Caco-2 (cell line): ENCODE results near the gene SAMD4A. TPM values are rescaled to one million over a fixed set of nuclear protein-coding genes. Genes with fewer than 3 reads are reported as not detected.

Experiments used
- BruUV-seq: library from RNA; stranded (reverse); fragments of 400-500 nt; replicated peaks from 2 replicates; lab custom pipeline; 2021; lab: Mats Ljungman, UMichigan
- CTCF ChIA-PET: fragments of 300-600 bp; sonication (Branson Sonifier 250); formaldehyde crosslinking; loops from one replicate; lab custom pipeline; 2022; ENCODE audit warnings: antibody characterized with exemption; lab: Charles Lee
- POLR2A ChIA-PET: fragments of 300-600 bp; sonication (Branson Sonifier 250); formaldehyde crosslinking; loops from one replicate; lab custom pipeline; 2022; ENCODE audit warnings: antibody characterized with exemption; lab: Charles Lee
- DNase-seq, 2 experiments: peaks; one replicate each; pipeline versions ENCODE4 v3.0.0 to v3.0.0-alpha.2; 2020 to 2022
- H3K27me3 ChIP-seq: replicated peaks from 2 replicates; pipeline ENCODE4 v1.6.0; 2011; ENCODE audit warnings: low read length; ENCODE audit not compliant: control insufficient read depth, insufficient read depth
- H3K36me3 ChIP-seq: 2 replicates; pipeline ENCODE4 v1.5.1; 2011; ENCODE audit warnings: low read length; ENCODE audit not compliant: control insufficient read depth, insufficient read depth
- H3K4me1 ChIP-seq: fragments of 250-450 bp; sonication (Bioruptor Pico); 2 replicates; pipeline ENCODE4 v1.5.1; 2020; ENCODE audit warnings: mild to moderate bottlenecking
- H3K4me3 ChIP-seq: 2 replicates; pipeline ENCODE4 v1.5.1; 2011; ENCODE audit warnings: low read depth, mild to moderate bottlenecking, control low read depth, low read length
- H3K9me3 ChIP-seq: fragments of 250-450 bp; sonication (Bioruptor Pico); 2 replicates; pipeline ENCODE4 v1.5.1; 2020; ENCODE audit warnings: mild to moderate bottlenecking, moderate library complexity
- H3K27ac Mint-ChIP-seq: one replicate; pipeline ENCODE4 v1.8.0; 2022; ENCODE audit warnings: mixed read lengths; ENCODE audit not compliant: unreplicated experiment
- H3K27me3 Mint-ChIP-seq: one replicate; pipeline ENCODE4 v1.8.0; 2022; ENCODE audit warnings: mixed read lengths; ENCODE audit not compliant: insufficient read depth, unreplicated experiment
- H3K36me3 Mint-ChIP-seq: one replicate; pipeline ENCODE4 v1.8.0; 2022; ENCODE audit warnings: mild to moderate bottlenecking, mixed read lengths; ENCODE audit not compliant: insufficient read depth, unreplicated experiment
- H3K4me1 Mint-ChIP-seq: one replicate; pipeline ENCODE4 v1.8.0; 2022; ENCODE audit warnings: low read depth, mixed read lengths; ENCODE audit not compliant: unreplicated experiment
- H3K4me3 Mint-ChIP-seq: one replicate; pipeline ENCODE4 v1.8.0; 2022; ENCODE audit warnings: mild to moderate bottlenecking, moderate library complexity, mixed read lengths; ENCODE audit not compliant: unreplicated experiment
- H3K9me3 Mint-ChIP-seq: one replicate; pipeline ENCODE4 v1.8.0; 2022; ENCODE audit warnings: mixed read lengths; ENCODE audit not compliant: unreplicated experiment
- CTCF ChIP-seq, 2 experiments: fragments of 200-600 bp in 1 of 2; IDR thresholded peaks; 1 replicate in 1 of 2; 2 replicates in 1 of 2; pipeline versions ENCODE4 v1.5.1 to v1.8.0; 2011 to 2022; ENCODE audit warnings: antibody characterized with exemption in 1 of 2, control low read depth in 1 of 2, inconsistent platforms in 1 of 2, low read depth in 1 of 2, low read length in 1 of 2, mild to moderate bottlenecking in 1 of 2, moderate library complexity in 1 of 2; ENCODE audit not compliant: insufficient read depth in 1 of 2, severe bottlenecking in 1 of 2, unreplicated experiment in 1 of 2
- intact Hi-C: fragments of 100-400 bp; cut with micrococcal nuclease; formaldehyde crosslinking; loops from one replicate; pipeline ENCODE4 v1.10.0; 2022; ENCODE audit not compliant: unreplicated experiment
- total RNA-seq: library from RNA; stranded (reverse); gene quantifications from 2 replicates; pipeline ENCODE4 v1.2.3, GENCODE V29; 2022

The SAMD4A gene
- total RNA-seq, 1 experiment from 2014 or later = 60.8 TPM

GRCh38 chr14:54767139-54767431 lies 200.2 kb downstream of the SAMD4A start:
- ChIA-PET CTCF (no interaction called here), POLR2A (no interaction called here)
- Histone ChIP-seq H3K9me3 (no peaks in the 10 kb centered on the region), H3K36me3 (no peaks in the 10 kb centered on the region), H3K4me3 (no peak overlapping the region), H3K4me1 (peaks cover 5% of the 10 kb centered on the region; the same call in 1 of the 2 replicates), H3K27me3 (no peaks in the 10 kb centered on the region)
- no peak overlapping the region for H3K27ac Mint-ChIP-seq
- H3K4me1 Mint-ChIP-seq = no peaks in the 10 kb centered on the region
- peaks cover 87% of the 10 kb centered on the region for H3K36me3 Mint-ChIP-seq
- BruUV-seq = no TSS peak
- TF ChIP-seq CTCF (IDR thresholded peaks at IDR 0.05; ENCODE audit: insufficient read depth in 1 of 2, low read depth in 1 of 2, low read length in 1 of 2, severe bottlenecking in 1 of 2, unreplicated experiment in 1 of 2) = no peak
- H3K27me3 Mint-ChIP-seq = no peaks in the 10 kb centered on the region
- intact Hi-C loops = no loop called here
- no peak overlapping the region for H3K4me3 Mint-ChIP-seq
- no peaks in the 10 kb centered on the region for H3K9me3 Mint-ChIP-seq
- DNase-seq = no peak

GRCh38 chr14:54767450-54767849 lies 200.5 kb downstream of the SAMD4A start:
- no peak overlapping the region for H3K27ac Mint-ChIP-seq
- Histone ChIP-seq H3K9me3 (no peaks in the 10 kb centered on the region), H3K36me3 (no peaks in the 10 kb centered on the region), H3K27me3 (no peaks in the 10 kb centered on the region), H3K4me3 (no peak overlapping the region), H3K4me1 (peaks cover 5% of the 10 kb centered on the region; the same call in 1 of the 2 replicates)
- intact Hi-C loops = no loop called here
- H3K36me3 Mint-ChIP-seq = peaks cover 87% of the 10 kb centered on the region
- no peaks in the 10 kb centered on the region for H3K27me3 Mint-ChIP-seq
- no peak overlapping the region for H3K4me3 Mint-ChIP-seq
- H3K9me3 Mint-ChIP-seq = no peaks in the 10 kb centered on the region
- no peak for DNase-seq
- ChIA-PET POLR2A (no interaction called here), CTCF (no interaction called here)
- BruUV-seq = no TSS peak
- H3K4me1 Mint-ChIP-seq = peaks cover 3% of the 10 kb centered on the region
- no peak for TF ChIP-seq CTCF (IDR thresholded peaks at IDR 0.05; ENCODE audit: insufficient read depth in 1 of 2, low read depth in 1 of 2, low read length in 1 of 2, severe bottlenecking in 1 of 2, unreplicated experiment in 1 of 2)

- H3K9me3 Mint-ChIP-seq = no peaks in the 10 kb centered on the region
- Histone ChIP-seq H3K36me3 (no peaks in the 10 kb centered on the region), H3K4me1 (peaks cover 5% of the 10 kb centered on the region; the same call in 1 of the 2 replicates), H3K9me3 (no peaks in the 10 kb centered on the region), H3K27me3 (no peaks in the 10 kb centered on the region), H3K4me3 (no peak overlapping the region)
- no peak for DNase-seq
- H3K36me3 Mint-ChIP-seq = peaks cover 91% of the 10 kb centered on the region
- intact Hi-C loops = no loop called here
- ChIA-PET POLR2A (no interaction called here), CTCF (no interaction called here)
- TF ChIP-seq CTCF (IDR thresholded peaks at IDR 0.05; ENCODE audit: insufficient read depth in 1 of 2, low read depth in 1 of 2, low read length in 1 of 2, severe bottlenecking in 1 of 2, unreplicated experiment in 1 of 2) = no peak
- H3K4me1 Mint-ChIP-seq = peaks cover 12% of the 10 kb centered on the region
- H3K4me3 Mint-ChIP-seq = no peak overlapping the region
- BruUV-seq = no TSS peak
- H3K27ac Mint-ChIP-seq = no peak overlapping the region
- H3K27me3 Mint-ChIP-seq = no peaks in the 10 kb centered on the region
Measured at GRCh38 chr14:54768501-54769129, 201.7 kb downstream of the SAMD4A start.
